GM21576 (cell line): Measurements from ENCODE around the gene NEGR1.

Source experiments
- ATAC-seq: cut with Tn5 transposase; IDR thresholded peaks from one replicate; pipeline ENCODE4 v1.9.1; 2021; ENCODE audit warnings: mild to moderate bottlenecking, moderate library complexity; ENCODE audit not compliant: unreplicated experiment

Gene NEGR1

GRCh38 chr1:72235062-72235461 lies 47.3 kb downstream of the NEGR1 start:
- ATAC-seq = no peak

GRCh38 chr1:72230746-72231145 lies 51.6 kb downstream of the NEGR1 start:
- ATAC-seq = no peak

GRCh38 chr1:72229893-72230292 lies 52.4 kb downstream of the NEGR1 start:
- ATAC-seq = no peak

- ATAC-seq = no peak
These were observed 54.7 kb downstream of the NEGR1 start for GRCh38 chr1:72227667-72228066.

- ATAC-seq = no peak
These were observed 57.8 kb downstream of the NEGR1 start for GRCh38 chr1:72224506-72224905.

- no peak for ATAC-seq
These were observed 60.5 kb downstream of the NEGR1 start for GRCh38 chr1:72221811-72222210.

- no peak for ATAC-seq
These were observed 64.1 kb downstream of the NEGR1 start for GRCh38 chr1:72218141-72218739.

- no peak for ATAC-seq
These were observed 75.3 kb downstream of the NEGR1 start for GRCh38 chr1:72207059-72207458.

- ATAC-seq = no peak
These were observed 79.6 kb downstream of the NEGR1 start for GRCh38 chr1:72202761-72203160.

GRCh38 chr1:72197786-72198185 lies 84.6 kb downstream of the NEGR1 start:
- ATAC-seq = no peak

- no peak for ATAC-seq
These were observed 95.5 kb downstream of the NEGR1 start for GRCh38 chr1:72186733-72187307.

- no peak for ATAC-seq
These were observed 98.1 kb downstream of the NEGR1 start for GRCh38 chr1:72184099-72184701.

GRCh38 chr1:72182859-72183258 lies 99.5 kb downstream of the NEGR1 start:
- ATAC-seq = no peak

GRCh38 chr1:72178266-72178665 lies 104.1 kb downstream of the NEGR1 start:
- no peak for ATAC-seq

- no peak for ATAC-seq
These were observed 104.6 kb downstream of the NEGR1 start for GRCh38 chr1:72177711-72178110.

GRCh38 chr1:72170246-72170645 lies 112.1 kb downstream of the NEGR1 start:
- no peak for ATAC-seq

- ATAC-seq = no peak
These were observed 115.9 kb downstream of the NEGR1 start for GRCh38 chr1:72166426-72166825.

GRCh38 chr1:72150508-72150907 lies 131.8 kb downstream of the NEGR1 start:
- ATAC-seq = no peak

- ATAC-seq = no peak
These were observed 140.5 kb downstream of the NEGR1 start for GRCh38 chr1:72141875-72142274.

- ATAC-seq = no peak
These were observed 142.1 kb downstream of the NEGR1 start for GRCh38 chr1:72140222-72140621.

- no peak for ATAC-seq
These were observed 144.7 kb downstream of the NEGR1 start for GRCh38 chr1:72137656-72138055.

GRCh38 chr1:72129869-72130268 lies 152.5 kb downstream of the NEGR1 start:
- no peak for ATAC-seq
